ENCODE data around the gene IL21R. TPM values are rescaled to one million over a fixed set of nuclear protein-coding genes. Genes with fewer than 3 reads are reported as not detected.

IL21R gene
- total RNA-seq, 4 donors from 2014 or later: 0.23 to 0.40 (median 0.25) TPM; not detected in 1

DNA sequence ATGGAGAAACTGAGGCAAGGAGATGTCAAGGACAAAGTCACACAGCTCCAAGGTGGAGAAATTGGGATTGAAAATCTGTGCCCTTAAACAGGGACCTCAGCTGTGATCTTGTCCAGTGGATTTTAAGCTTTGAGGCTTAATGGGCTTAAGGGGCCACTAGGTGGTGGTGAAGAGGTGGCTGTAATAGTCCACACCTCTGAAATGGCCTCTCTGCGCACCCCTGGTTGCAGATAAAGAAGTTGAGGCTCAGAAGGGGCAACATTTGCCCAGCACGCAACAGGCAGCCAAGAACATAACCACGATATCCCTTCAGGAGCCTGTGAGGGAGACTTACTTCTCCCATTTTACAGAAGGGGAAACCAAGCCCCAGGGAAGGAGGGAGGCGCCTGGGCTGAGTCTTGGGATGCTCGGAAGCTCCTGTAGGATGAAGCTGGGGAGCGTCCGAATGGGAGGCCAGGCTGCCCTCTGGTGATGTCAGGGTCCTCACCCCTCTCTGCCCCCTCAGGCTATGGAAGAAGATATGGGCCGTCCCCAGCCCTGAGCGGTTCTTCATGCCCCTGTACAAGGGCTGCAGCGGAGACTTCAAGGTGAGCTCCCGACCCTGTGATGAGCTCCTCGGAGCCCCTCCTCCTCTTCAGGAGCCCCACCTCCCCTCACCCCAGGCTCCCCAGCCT is 43.7 kb downstream of the IL21R start:
- H3K9me3 ChIP-seq: peaks cover 0 to 22% (median 3%) of the 10 kb centered on the region in 3 donors
- TF ChIP-seq EP300 (IDR thresholded peaks at IDR 0.05) (no peak), POLR2A (IDR thresholded peaks at IDR 0.05) (no peak), POLR2AphosphoS5 (IDR thresholded peaks at IDR 0.05) (no peak)
- TF ChIP-seq, protein P1, sequence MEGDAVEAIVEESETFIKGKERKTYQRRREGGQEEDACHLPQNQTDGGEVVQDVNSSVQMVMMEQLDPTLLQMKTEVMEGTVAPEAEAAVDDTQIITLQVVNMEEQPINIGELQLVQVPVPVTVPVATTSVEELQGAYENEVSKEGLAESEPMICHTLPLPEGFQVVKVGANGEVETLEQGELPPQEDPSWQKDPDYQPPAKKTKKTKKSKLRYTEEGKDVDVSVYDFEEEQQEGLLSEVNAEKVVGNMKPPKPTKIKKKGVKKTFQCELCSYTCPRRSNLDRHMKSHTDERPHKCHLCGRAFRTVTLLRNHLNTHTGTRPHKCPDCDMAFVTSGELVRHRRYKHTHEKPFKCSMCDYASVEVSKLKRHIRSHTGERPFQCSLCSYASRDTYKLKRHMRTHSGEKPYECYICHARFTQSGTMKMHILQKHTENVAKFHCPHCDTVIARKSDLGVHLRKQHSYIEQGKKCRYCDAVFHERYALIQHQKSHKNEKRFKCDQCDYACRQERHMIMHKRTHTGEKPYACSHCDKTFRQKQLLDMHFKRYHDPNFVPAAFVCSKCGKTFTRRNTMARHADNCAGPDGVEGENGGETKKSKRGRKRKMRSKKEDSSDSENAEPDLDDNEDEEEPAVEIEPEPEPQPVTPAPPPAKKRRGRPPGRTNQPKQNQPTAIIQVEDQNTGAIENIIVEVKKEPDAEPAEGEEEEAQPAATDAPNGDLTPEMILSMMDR (IDR thresholded peaks at IDR 0.05): no peak
- H3K27ac ChIP-seq: no peak overlapping the region
- no peak overlapping the region for H3K4me3 ChIP-seq
- H3K27me3 ChIP-seq: peaks cover 61% of the 10 kb centered on the region
- no peak for ATAC-seq
- H3K36me3 ChIP-seq: peaks cover 0 to 5% of the 10 kb centered on the region in 2 donors
- 91 to 100% methylated on average over 3 to 6 of the region's 12 CpGs for WGBS, 2 donors (ENCODE audit: low coverage in 1 of 2)
- peaks cover 0 to 7% (median 0%) of the 10 kb centered on the region in 3 donors for H3K4me1 ChIP-seq

DNA sequence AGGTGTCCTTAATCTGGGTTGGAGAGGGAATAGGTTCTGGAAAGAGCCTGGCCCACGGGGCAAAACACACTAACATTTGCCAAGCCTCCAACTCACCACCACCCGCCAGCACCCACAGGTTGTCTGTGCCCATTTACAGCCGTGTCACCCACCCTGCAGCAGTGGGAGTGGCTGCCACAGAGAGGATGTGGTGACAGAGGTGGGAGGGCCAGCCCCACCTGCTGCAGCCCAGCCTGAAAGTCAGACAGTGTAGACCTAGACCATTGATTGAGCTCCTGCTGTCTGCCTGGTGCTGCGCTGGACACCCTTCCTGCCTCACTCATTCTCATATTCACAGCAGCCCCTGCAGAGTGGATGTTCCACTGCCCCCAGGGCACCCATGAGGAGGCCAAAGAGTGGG is 44.7 kb downstream of the IL21R start:
- Histone ChIP-seq H3K4me3 (no peak overlapping the region), H3K27ac (no peak overlapping the region), H3K4me1 (peaks cover 0 to 7% (median 0%) of the 10 kb centered on the region in 3 donors), H3K36me3 (peaks cover 0 to 5% of the 10 kb centered on the region in 2 donors), H3K9me3 (peaks cover 0 to 22% (median 3%) of the 10 kb centered on the region in 3 donors), H3K27me3 (peaks cover 66% of the 10 kb centered on the region)
- no peak for ATAC-seq
- 85% methylated on average over 4 of the region's 4 CpGs; no CpG with 5 or more reads in 1 of the 2 donors for WGBS, 2 donors (ENCODE audit: low coverage in 1 of 2)
- TF ChIP-seq POLR2AphosphoS5 (IDR thresholded peaks at IDR 0.05): no peak
- TF ChIP-seq EP300 (IDR thresholded peaks at IDR 0.05): no peak
- TF ChIP-seq POLR2A (IDR thresholded peaks at IDR 0.05): no peak
- TF ChIP-seq, protein P1 (IDR thresholded peaks at IDR 0.05): no peak

DNA sequence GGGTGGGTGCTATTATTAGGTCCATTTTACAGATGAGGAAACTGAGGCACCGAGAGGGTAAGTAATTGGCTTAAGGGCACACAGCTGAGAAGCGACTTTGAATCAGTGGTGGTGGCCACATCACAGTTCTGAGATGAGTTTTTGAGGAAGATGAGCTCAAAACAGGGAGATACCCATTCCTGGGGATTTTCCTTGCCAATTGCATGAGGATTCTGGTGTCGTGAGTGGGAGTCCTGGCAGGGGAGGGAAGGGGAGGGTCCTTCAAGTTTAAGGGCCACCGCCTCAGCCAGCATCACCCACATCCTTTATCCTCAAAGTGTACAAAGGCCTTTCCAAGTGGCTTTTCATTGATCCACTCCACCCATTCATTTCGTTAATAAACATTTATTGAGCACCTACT is 45.3 kb downstream of the IL21R start:
- WGBS, 2 donors (ENCODE audit: low coverage in 1 of 2): 80 to 88% methylated on average over 3 to 5 of the region's 5 CpGs
- TF ChIP-seq EP300 (IDR thresholded peaks at IDR 0.05): no peak
- no peak for TF ChIP-seq POLR2AphosphoS5 (IDR thresholded peaks at IDR 0.05)
- TF ChIP-seq POLR2A (IDR thresholded peaks at IDR 0.05): no peak
- TF ChIP-seq, protein P1 (IDR thresholded peaks at IDR 0.05): no peak
- H3K27me3 ChIP-seq: peaks cover 72% of the 10 kb centered on the region
- no peak overlapping the region for H3K27ac ChIP-seq
- peaks cover 0 to 7% (median 0%) of the 10 kb centered on the region in 3 donors for H3K4me1 ChIP-seq
- ATAC-seq: no peak
- H3K9me3 ChIP-seq: peaks cover 0 to 22% (median 3%) of the 10 kb centered on the region in 3 donors
- H3K4me3 ChIP-seq: no peak overlapping the region
- peaks cover 0 to 5% of the 10 kb centered on the region in 2 donors for H3K36me3 ChIP-seq

DNA sequence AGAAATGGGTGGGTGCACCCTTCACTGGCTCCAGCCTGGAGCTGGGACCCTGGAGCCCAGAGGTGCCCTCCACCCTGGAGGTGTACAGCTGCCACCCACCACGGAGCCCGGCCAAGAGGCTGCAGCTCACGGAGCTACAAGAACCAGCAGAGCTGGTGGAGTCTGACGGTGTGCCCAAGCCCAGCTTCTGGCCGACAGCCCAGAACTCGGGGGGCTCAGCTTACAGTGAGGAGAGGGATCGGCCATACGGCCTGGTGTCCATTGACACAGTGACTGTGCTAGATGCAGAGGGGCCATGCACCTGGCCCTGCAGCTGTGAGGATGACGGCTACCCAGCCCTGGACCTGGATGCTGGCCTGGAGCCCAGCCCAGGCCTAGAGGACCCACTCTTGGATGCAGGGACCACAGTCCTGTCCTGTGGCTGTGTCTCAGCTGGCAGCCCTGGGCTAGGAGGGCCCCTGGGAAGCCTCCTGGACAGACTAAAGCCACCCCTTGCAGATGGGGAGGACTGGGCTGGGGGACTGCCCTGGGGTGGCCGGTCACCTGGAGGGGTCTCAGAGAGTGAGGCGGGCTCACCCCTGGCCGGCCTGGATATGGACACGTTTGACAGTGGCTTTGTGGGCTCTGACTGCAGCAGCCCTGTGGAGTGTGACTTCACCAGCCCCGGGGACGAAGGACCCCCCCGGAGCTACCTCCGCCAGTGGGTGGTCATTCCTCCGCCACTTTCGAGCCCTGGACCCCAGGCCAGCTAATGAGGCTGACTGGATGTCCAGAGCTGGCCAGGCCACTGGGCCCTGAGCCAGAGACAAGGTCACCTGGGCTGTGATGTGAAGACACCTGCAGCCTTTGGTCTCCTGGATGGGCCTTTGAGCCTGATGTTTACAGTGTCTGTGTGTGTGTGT is 46.8 kb downstream of the IL21R start:
- Histone ChIP-seq H3K4me1 (peaks cover 0 to 7% (median 0%) of the 10 kb centered on the region in 3 donors), H3K36me3 (peaks cover 0 to 5% of the 10 kb centered on the region in 2 donors), H3K4me3 (no peak overlapping the region), H3K27me3 (peaks cover 74% of the 10 kb centered on the region), H3K27ac (no peak overlapping the region), H3K9me3 (peaks cover 0 to 21% (median 3%) of the 10 kb centered on the region in 3 donors)
- TF ChIP-seq POLR2AphosphoS5 (IDR thresholded peaks at IDR 0.05): no peak
- no peak for TF ChIP-seq EP300 (IDR thresholded peaks at IDR 0.05)
- TF ChIP-seq, protein P1 (IDR thresholded peaks at IDR 0.05): no peak
- no peak for TF ChIP-seq POLR2A (IDR thresholded peaks at IDR 0.05)
- peak; percentile 4 for ATAC-seq
- no CpG with 5 or more reads among the region's 19 CpGs for WGBS, 2 donors (ENCODE audit: low coverage in 1 of 2)
